GM10248 (cell line): ENCODE results near the gene B4GALNT1.
"Not testable (repeated sequence)": the region's sequence is repeated elsewhere in the genome, so short reads cannot be mapped to it uniquely, and the experiment has no call there.

Experiments used
- CTCF ChIA-PET: fragments of 300-600 bp; sonication (Branson Sonifier 250); formaldehyde crosslinking; extraction: SDS; loops from one replicate; lab custom pipeline; 2021; ENCODE audit warnings: antibody characterized with exemption; lab: Yijun Ruan, JAX
- POLR2A ChIA-PET: fragments of 350-650 bp; sonication (Branson Sonifier 250); formaldehyde crosslinking; extraction: SDS; loops from one replicate; lab custom pipeline; 2020; ENCODE audit warnings: antibody characterized with exemption; lab: Yijun Ruan, JAX
- DNase-seq: peaks from one replicate; pipeline ENCODE4 v3.0.0; 2012; ENCODE audit errors: extremely low spot score
- CTCF ChIP-seq: IDR thresholded peaks from 2 replicates; pipeline ENCODE4 v1.5.1; 2012; ENCODE audit warnings: mild to moderate bottlenecking, low read depth; ENCODE audit errors: extremely low read depth, missing control alignments, control extremely low read depth

The B4GALNT1 gene

GRCh38 chr12:57661376-57661775, 28.4 kb upstream of the B4GALNT1 start:
- ChIA-PET CTCF (interaction anchor here (1.2 to 1.3 kb wide), 2 partner anchors 28 to 78 kb away, joined by 4 to 5 read pairs; partner anchors contain the start of gene B4GALNT1), POLR2A (no interaction called here)
- no peak for DNase-seq
- no peak for TF ChIP-seq CTCF

DNA sequence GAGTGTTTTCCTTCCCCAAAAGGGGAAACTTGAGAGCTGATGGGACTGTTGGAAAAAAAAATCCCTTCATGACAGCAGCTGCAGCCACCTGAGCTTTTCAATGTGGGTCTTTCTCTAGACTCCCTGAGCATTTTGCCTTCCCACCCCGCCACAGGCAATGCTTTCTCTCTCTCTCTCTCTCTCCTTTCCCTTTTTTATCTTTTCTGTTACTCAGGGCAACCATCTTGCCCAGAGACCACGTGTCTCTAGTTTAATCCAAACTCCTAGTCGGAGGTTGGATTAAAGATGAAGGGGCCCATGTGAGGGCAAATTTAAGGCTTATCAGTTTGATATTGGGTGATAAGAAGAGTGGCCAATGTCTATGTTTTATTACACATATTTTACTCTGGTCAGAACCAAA, 25.9 kb upstream of the B4GALNT1 start:
- CTCF ChIA-PET = interaction anchor here (2.0 to 2.5 kb wide), 2 partner anchors 34 to 37 kb away, joined by 4 to 8 read pairs; partner anchors contain the start of gene OS9
- POLR2A ChIA-PET = no interaction called here
- no peak for DNase-seq
- no peak for TF ChIP-seq CTCF

DNA sequence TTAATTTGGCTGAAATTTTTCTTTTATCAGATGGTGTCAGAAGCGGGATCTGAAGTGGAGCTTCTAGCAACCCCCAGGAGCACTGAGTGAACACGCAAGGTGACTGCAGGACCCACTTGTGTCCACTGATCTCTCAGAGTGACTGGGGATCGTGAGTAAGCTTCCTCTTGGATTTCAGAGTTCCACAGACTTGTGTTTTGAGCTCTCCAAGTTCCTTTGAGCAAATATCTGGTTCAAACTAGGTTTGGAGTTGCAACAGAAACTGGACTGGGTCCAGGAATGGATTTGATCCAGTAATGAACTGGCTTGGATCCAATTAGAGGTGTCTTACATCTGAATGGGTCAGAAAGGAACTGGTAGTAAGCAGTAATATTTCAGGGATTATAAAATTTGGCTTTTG, 24.7 kb upstream of the B4GALNT1 start:
- ChIA-PET POLR2A (no interaction called here), CTCF (interaction anchor here (1.1 to 1.6 kb wide), 4 partner anchors 13 to 25 kb away, joined by 3 to 7 read pairs (median 4); partner anchors contain the start of gene B4GALNT1)
- no peak for TF ChIP-seq CTCF
- no peak for DNase-seq

GRCh38 chr12:57656408-57656807, 23.4 kb upstream of the B4GALNT1 start:
- DNase-seq, POLR2A ChIA-PET: not testable (repeated sequence)
- CTCF ChIA-PET = interaction anchor here (1.4 to 2.6 kb wide), 6 partner anchors 14 to 73 kb away, joined by 3 to 9 read pairs (median 6); partner anchors contain the start of gene B4GALNT1

DNA sequence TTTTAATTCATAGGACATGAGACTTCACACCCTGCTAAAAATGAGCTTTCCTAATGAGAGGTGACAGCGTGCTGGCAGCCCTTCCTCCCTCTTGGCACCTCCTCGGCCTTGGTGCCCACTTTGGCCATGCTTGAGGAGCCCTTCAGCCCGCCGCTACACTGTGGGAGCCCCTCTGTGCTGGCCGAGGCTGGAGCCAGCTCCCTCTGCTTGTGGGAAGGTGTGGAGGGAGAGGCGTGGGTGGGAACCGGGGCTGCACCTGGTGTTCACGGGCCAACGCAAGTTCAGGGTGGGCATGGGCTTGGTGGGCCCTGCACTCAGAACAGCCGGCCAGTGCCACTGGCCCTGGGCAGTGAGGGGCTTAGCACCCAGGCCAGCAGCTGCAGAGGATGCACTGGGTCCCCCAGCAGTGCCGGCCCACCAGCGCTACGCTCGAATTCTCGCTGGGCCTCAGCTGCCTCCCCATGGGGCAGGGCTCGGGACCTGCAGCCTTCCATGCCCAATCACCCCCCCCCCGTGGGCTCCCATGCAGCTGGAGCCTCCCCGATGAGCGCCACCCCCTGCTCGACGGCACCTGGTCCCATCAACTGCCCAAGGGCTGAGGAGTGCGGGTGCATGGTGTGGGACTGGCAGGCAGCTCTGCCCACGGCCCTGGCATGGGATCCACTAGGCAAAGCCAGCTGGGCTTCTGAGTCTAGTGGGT, 22.7 kb upstream of the B4GALNT1 start:
- CTCF ChIA-PET = interaction anchor here (1.4 to 2.6 kb wide), 5 partner anchors 16 to 72 kb away, joined by 3 to 9 read pairs (median 5); partner anchors contain the start of gene B4GALNT1
- POLR2A ChIA-PET = no interaction called here
- DNase-seq = no peak
- no peak for TF ChIP-seq CTCF

DNA sequence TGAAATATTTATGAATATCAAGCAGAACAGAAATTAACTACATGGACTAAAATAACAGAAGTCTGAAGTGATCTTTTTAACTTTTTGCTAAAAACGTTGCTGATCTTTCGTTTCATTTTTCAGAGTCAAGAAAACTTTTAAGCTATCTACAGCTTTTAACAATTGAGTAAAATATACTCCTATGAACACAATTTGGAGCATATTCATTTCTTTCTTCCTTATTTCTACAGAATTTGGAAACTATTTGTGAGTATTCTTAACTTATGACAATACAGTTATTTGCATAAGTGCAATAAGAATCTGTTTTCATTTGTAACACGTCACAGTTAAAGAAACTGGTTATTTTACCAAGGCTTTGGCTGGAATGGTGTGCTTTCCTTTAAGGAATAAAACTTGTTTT, 21.0 kb upstream of the B4GALNT1 start:
- CTCF ChIA-PET = interaction anchor here (1.4 kb wide), 1 partner anchor 9 kb away, joined by 3 read pairs; no protein-coding TSS in a partner anchor
- TF ChIP-seq CTCF = no peak
- POLR2A ChIA-PET = no interaction called here
- DNase-seq = no peak

DNA sequence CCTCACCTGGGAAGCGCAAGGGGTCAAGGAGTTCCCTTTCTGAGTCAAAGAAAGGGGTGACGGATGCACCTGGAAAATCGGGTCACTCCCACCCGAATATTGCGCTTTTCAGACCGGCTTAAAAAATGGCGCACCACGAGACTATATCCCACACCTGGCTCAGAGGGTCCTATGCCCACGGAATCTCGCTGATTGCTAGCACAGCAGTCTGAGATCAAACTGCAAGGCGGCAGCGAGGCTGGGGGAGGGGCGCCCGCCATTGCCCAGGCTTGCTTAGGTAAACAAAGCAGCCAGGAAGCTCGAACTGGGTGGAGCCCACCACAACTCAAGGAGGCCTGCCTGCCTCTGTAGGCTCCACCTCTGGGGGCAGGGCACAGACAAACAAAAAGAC, 13.7 kb upstream of the B4GALNT1 start:
- DNase-seq, POLR2A ChIA-PET: not testable (repeated sequence)
- CTCF ChIA-PET = interaction anchor here (1.3 kb wide), 1 partner anchor 63 kb away, joined by 6 read pairs; no protein-coding TSS in a partner anchor

- DNase-seq, POLR2A ChIA-PET: not testable (repeated sequence)
- CTCF ChIA-PET = interaction anchor here (1.3 to 5.3 kb wide), 2 partner anchors 13 to 63 kb away, joined by 6 to 30 read pairs; partner anchors contain the start of gene B4GALNT1
These were observed 13.1 kb upstream of the B4GALNT1 start for GRCh38 chr12:57645990-57646658.
